GM23248 (cell line): ENCODE data around the gene EEF2K. TPM values are rescaled to one million over a fixed set of nuclear protein-coding genes. Genes with fewer than 3 reads are reported as not detected.

Experiments used
- DNase-seq: peaks from one replicate; pipeline ENCODE4 v3.0.0-alpha.2; 2015
- H2AFZ ChIP-seq: fragments of 200-600 bp; sonication (generic); 2 replicates; pipeline ENCODE4 v1.6.1; 2016; ENCODE audit warnings: antibody characterized with exemption
- H3F3A ChIP-seq: fragments of 200-600 bp; sonication (generic); 2 replicates; pipeline ENCODE4 v1.6.1; 2016; ENCODE audit warnings: mild to moderate bottlenecking, antibody characterized with exemption, mixed run types; ENCODE audit not compliant: insufficient read depth
- H3K27ac ChIP-seq: fragments of 200-600 bp; sonication (generic); 2 replicates; pipeline ENCODE4 v1.5.1; 2016; ENCODE audit warnings: mild to moderate bottlenecking
- H3K27me3 ChIP-seq: fragments of 200-600 bp; sonication (generic); replicated peaks from 2 replicates; pipeline ENCODE4 v1.6.1; 2016; ENCODE audit warnings: mild to moderate bottlenecking; ENCODE audit not compliant: insufficient read depth
- H3K36me3 ChIP-seq: fragments of 200-600 bp; sonication (generic); 2 replicates; pipeline ENCODE4 v1.6.1; 2016; ENCODE audit warnings: low read depth, mild to moderate bottlenecking
- H3K4me1 ChIP-seq: fragments of 200-600 bp; sonication (generic); 2 replicates; pipeline ENCODE4 v1.6.1; 2016; ENCODE audit warnings: mild to moderate bottlenecking; ENCODE audit not compliant: insufficient read depth
- H3K4me2 ChIP-seq: fragments of 200-600 bp; sonication (generic); one replicate; pipeline ENCODE4 v1.6.1; 2016; ENCODE audit warnings: mild to moderate bottlenecking; ENCODE audit not compliant: unreplicated experiment
- H3K4me3 ChIP-seq: fragments of 200-600 bp; sonication (generic); 2 replicates; pipeline ENCODE4 v1.5.1; 2016; ENCODE audit warnings: mild to moderate bottlenecking
- H3K79me2 ChIP-seq: fragments of 200-600 bp; sonication (generic); 2 replicates; pipeline ENCODE4 v1.6.1; 2016; ENCODE audit warnings: mild to moderate bottlenecking; ENCODE audit not compliant: insufficient read depth
- H3K9ac ChIP-seq: fragments of 200-600 bp; sonication (generic); 2 replicates; pipeline ENCODE4 v1.6.1; 2016; ENCODE audit warnings: mild to moderate bottlenecking
- H3K9me2 ChIP-seq: fragments of 200-600 bp; sonication (generic); 2 replicates; pipeline ENCODE4 v1.6.1; 2016; ENCODE audit warnings: mixed run types, mild to moderate bottlenecking, moderate library complexity; ENCODE audit not compliant: insufficient read depth
- H3K9me3 ChIP-seq: fragments of 200-600 bp; sonication (generic); one replicate; pipeline ENCODE4 v1.6.1; 2017; ENCODE audit warnings: low read depth
- H4K20me1 ChIP-seq: fragments of 200-600 bp; sonication (generic); 2 replicates; pipeline ENCODE4 v1.6.0; 2016; ENCODE audit not compliant: insufficient read depth
- EZH2 ChIP-seq: fragments of 200-600 bp; sonication (generic); IDR thresholded peaks from 2 replicates; pipeline ENCODE4 v1.6.1; 2018; ENCODE audit warnings: antibody characterized with exemption, mild to moderate bottlenecking; ENCODE audit not compliant: insufficient read depth, poor library complexity, severe bottlenecking
- EZH2phosphoT487 ChIP-seq: fragments of 200-600 bp; sonication (generic); IDR thresholded peaks from 2 replicates; pipeline ENCODE4 v1.6.1; 2018; ENCODE audit warnings: antibody characterized with exemption, moderate library complexity, mild to moderate bottlenecking, low read depth; ENCODE audit not compliant: insufficient read depth
- WGBS, 2 experiments: methylation state at CpG; one replicate each; pipeline ENCODE4 v1.1.6; 2015 to 2017; ENCODE audit warnings: low lambda C conversion rate in 2 of 2, low coverage in 1 of 2; ENCODE audit errors: missing lambda C conversion rate in 2 of 2; 5-methylcytosine and 5-hydroxymethylcytosine counted together
- in situ Hi-C: fragments of 300-500 bp; cut with MboI; formaldehyde crosslinking; loops from 2 replicates; pipeline ENCODE4 v1.15.0; 2020
- polyA plus RNA-seq: library from polyadenylated mRNA; unstranded; fragments of >200 nt; fragmentation: Nextera tagmentation; extraction: Ambion mirVana; gene quantifications from 2 replicates; pipeline ENCODE4 v1.2.1, GENCODE V29; 2016
- total RNA-seq: library from RNA; depleted of rRNA; stranded (reverse); fragments of >200 nt; shearing (Covaris generic); gene quantifications from 2 replicates; pipeline ENCODE4 v1.2.3, GENCODE V29; 2014

The EEF2K gene
- total and polyA plus RNA-seq, 2 experiments from 2014 or later: 8.7 to 16.6 TPM

DNA sequence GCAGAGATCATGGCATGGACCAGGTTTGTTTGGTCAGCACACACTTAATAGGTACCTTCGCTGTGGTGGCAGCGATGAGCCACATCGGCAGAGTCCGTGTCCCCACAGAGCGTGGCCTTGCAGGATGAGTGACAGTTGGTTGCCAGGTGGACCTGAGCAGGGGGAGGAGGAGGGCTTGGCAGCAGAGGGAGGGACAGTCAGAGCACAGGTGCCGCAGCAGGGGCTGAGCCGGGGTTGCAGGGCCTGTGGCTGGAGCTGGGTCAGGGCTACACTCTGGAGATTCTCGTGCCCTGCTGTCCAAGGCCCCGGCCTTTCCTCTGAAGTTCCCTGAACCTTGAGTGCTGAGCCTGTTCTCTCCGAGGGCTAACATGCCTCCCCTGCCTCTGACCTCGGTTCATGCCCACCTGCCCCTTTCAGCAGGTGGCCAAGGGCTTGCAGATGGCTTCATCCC is 116.0 kb downstream of the EEF2K start:
- no peak for DNase-seq
- peaks cover 3% of the 10 kb centered on the region; the same call in 1 of the 2 replicates for H3K36me3 ChIP-seq
- H3K79me2 ChIP-seq: no peaks in the 10 kb centered on the region
- peaks cover 6% of the 10 kb centered on the region; the same call in 1 of the 2 replicates for H3F3A ChIP-seq
- no peaks in the 10 kb centered on the region for H3K9me3 ChIP-seq
- H3K27me3 ChIP-seq: no peaks in the 10 kb centered on the region
- H3K9ac ChIP-seq: no peak overlapping the region
- no peak overlapping the region for H2AFZ ChIP-seq
- no peak overlapping the region for H3K4me3 ChIP-seq
- H3K27ac ChIP-seq: no peak overlapping the region
- 94 to 96% methylated on average over 10 to 11 of the region's 11 CpGs for WGBS, 2 experiments
- TF ChIP-seq EZH2phosphoT487 (no peak), EZH2 (no peak)
- H3K9me2 ChIP-seq: no peaks in the 10 kb centered on the region
- no peak overlapping the region for H3K4me2 ChIP-seq
- H4K20me1 ChIP-seq: no peaks in the 10 kb centered on the region
- no peaks in the 10 kb centered on the region for H3K4me1 ChIP-seq
- in situ Hi-C loops: loop anchor here (25.0 kb wide), 1 partner anchor 1135 kb away; no protein-coding TSS in a partner anchor

- WGBS, 2 experiments: 93 to 95% methylated on average over 14 to 17 of the region's 17 CpGs
- TF ChIP-seq EZH2 (no peak), EZH2phosphoT487 (no peak)
- Histone ChIP-seq H3K79me2 (no peaks in the 10 kb centered on the region), H3K9me3 (no peaks in the 10 kb centered on the region), H3K9me2 (no peaks in the 10 kb centered on the region), H3K27ac (no peak overlapping the region), H3K4me1 (no peaks in the 10 kb centered on the region), H2AFZ (no peak overlapping the region), H3K27me3 (no peaks in the 10 kb centered on the region), H3K36me3 (peaks cover 3% of the 10 kb centered on the region; the same call in 1 of the 2 replicates), H3K9ac (no peak overlapping the region), H3F3A (peaks cover 6% of the 10 kb centered on the region; the same call in 1 of the 2 replicates), H4K20me1 (no peaks in the 10 kb centered on the region), H3K4me2 (no peak overlapping the region), H3K4me3 (no peak overlapping the region)
- in situ Hi-C loops: loop anchor here (25.0 kb wide), 1 partner anchor 1135 kb away; no protein-coding TSS in a partner anchor
- DNase-seq: no peak
These were observed 116.7 kb downstream of the EEF2K start for GRCh38 chr16:22322741-22323140.

DNA sequence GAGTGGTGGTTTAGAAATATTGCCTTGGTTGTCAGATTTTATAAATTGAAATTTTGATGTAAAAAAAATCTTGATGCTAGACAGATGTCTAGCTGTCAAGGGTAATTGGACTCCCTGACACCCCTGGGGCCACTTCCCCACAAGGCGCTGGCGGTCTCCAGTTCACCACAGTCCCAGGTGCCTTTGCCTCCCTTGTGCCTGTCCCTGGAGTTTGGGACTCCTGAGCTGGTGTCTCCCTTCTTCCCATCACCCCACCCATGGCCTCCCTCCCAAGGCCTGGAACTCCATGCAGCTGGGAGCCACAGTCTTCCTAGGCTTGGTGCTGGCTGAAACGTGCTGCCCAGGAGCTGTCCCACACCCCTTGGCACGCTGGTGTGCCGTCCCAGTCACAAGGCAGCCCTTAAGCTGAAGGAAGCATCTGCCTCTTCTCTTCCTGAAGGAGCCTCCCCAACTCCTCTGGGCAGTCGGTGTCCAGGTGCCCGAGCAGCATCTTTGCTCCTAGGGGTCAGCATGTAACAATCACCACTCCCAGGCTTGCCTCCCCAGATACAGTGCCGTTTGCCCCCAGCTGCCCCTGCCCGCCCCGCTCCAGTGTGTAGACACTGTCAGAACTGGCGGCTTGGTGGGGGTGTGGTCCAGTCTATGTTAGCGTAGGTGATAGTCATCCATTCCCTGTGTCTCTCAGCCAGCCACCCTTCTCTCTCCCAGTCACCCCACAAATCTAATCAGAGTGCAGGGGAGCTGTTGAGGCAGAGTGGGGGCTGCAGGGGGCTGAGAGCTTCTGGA is 117.3 kb downstream of the EEF2K start:
- H3K4me2 ChIP-seq: no peak overlapping the region
- no peaks in the 10 kb centered on the region for H3K27me3 ChIP-seq
- H3K4me3 ChIP-seq: no peak overlapping the region
- H3K9me3 ChIP-seq: no peaks in the 10 kb centered on the region
- no peaks in the 10 kb centered on the region for H4K20me1 ChIP-seq
- no peak for DNase-seq
- no peak overlapping the region for H3K27ac ChIP-seq
- H3K9ac ChIP-seq: no peak overlapping the region
- no peaks in the 10 kb centered on the region for H3K9me2 ChIP-seq
- TF ChIP-seq EZH2phosphoT487 (no peak), EZH2 (no peak)
- 67 to 69% methylated on average over 12 of the region's 12 CpGs for WGBS, 2 experiments
- H3F3A ChIP-seq: peaks cover 6% of the 10 kb centered on the region; the same call in 1 of the 2 replicates
- H3K4me1 ChIP-seq: no peaks in the 10 kb centered on the region
- no peaks in the 10 kb centered on the region for H3K79me2 ChIP-seq
- in situ Hi-C loops: loop anchor here (25.0 kb wide), 1 partner anchor 1136 kb away; no protein-coding TSS in a partner anchor
- H3K36me3 ChIP-seq: peaks cover 3% of the 10 kb centered on the region; the same call in 1 of the 2 replicates
- H2AFZ ChIP-seq: no peak overlapping the region

DNA sequence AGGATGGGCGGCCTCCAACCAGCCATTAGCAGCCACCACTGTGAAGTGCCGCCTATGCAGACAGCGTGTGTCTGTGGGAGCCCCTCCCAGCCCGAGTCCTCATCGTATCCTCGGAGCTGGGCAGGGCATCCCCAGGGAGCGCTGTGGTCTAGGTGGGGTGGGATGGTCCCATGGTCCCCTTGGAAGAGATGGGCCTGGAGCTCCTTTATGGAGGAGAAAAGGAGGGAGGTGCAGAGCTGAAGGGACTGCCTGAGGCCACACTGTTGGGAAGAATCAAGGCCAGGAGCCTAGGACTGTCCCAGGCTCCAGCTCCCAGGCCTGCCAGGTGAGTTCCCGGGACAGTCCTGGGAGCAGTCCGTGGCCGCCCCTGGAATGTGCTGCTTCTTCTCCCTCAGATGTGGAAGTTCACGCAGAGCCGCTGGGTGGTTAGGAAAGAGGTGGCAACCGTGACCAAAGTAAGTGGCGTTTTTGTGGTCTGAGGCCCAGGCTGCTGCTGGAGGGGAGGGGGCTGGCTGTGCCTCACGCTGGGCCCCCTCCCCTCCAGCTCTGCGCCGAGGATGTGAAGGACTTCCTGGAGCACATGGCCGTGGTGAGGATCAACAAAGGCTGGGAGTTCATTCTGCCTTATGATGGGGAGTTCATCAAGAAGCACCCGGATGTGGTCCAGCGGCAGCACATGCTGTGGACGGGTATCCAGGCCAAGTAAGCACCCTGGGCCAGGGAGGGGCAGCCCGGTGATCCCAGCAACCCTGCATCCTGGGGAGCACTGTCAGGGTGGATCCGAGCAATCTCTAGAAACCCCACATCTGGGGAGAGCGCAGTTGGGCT is 118.1 kb downstream of the EEF2K start:
- no peak for TF ChIP-seq EZH2phosphoT487
- TF ChIP-seq EZH2: no peak
- Histone ChIP-seq H3K4me2 (no peak overlapping the region), H3K9me2 (no peaks in the 10 kb centered on the region), H3K9ac (no peak overlapping the region), H3K27ac (no peak overlapping the region), H3K79me2 (no peaks in the 10 kb centered on the region), H3K27me3 (no peaks in the 10 kb centered on the region), H4K20me1 (no peaks in the 10 kb centered on the region), H3F3A (peaks cover 10% of the 10 kb centered on the region; the same call in 1 of the 2 replicates), H3K4me1 (no peaks in the 10 kb centered on the region), H3K4me3 (no peak overlapping the region), H2AFZ (no peak overlapping the region), H3K36me3 (peaks cover 3% of the 10 kb centered on the region; the same call in 1 of the 2 replicates), H3K9me3 (no peaks in the 10 kb centered on the region)
- DNase-seq: no peak
- in situ Hi-C loops: loop anchor here (25.0 kb wide), 1 partner anchor 1137 kb away; no protein-coding TSS in a partner anchor
- 87 to 89% methylated on average over 24 of the region's 24 CpGs for WGBS, 2 experiments
